Osteocyte (in vitro differentiated cells): ENCODE measurements around the gene TPH2. TPM values are rescaled to one million over a fixed set of nuclear protein-coding genes. Genes with fewer than 3 reads are reported as not detected.

Experiments
- DNase-seq: peaks from one replicate; pipeline ENCODE4 v3.0.0; 2021; ENCODE audit warnings: mixed read lengths; ENCODE audit not compliant: unreplicated experiment; ENCODE audit errors: extremely low spot score
- H3K27ac Mint-ChIP-seq: one replicate; pipeline ENCODE4 v1.8.0; 2021; ENCODE audit warnings: mild to moderate bottlenecking, mixed read lengths; ENCODE audit not compliant: unreplicated experiment
- H3K27me3 Mint-ChIP-seq: one replicate; pipeline ENCODE4 v1.8.0; 2021; ENCODE audit warnings: mixed read lengths; ENCODE audit not compliant: unreplicated experiment
- H3K36me3 Mint-ChIP-seq: one replicate; pipeline ENCODE4 v1.8.0; 2021; ENCODE audit warnings: mixed read lengths; ENCODE audit not compliant: unreplicated experiment
- H3K4me1 Mint-ChIP-seq: one replicate; pipeline ENCODE4 v1.8.0; 2021; ENCODE audit warnings: mixed read lengths; ENCODE audit not compliant: unreplicated experiment
- H3K4me3 Mint-ChIP-seq: one replicate; pipeline ENCODE4 v1.8.0; 2021; ENCODE audit warnings: mild to moderate bottlenecking, moderate library complexity, mixed read lengths; ENCODE audit not compliant: unreplicated experiment
- H3K9me3 Mint-ChIP-seq: one replicate; pipeline ENCODE4 v1.8.0; 2021; ENCODE audit warnings: mixed read lengths; ENCODE audit not compliant: unreplicated experiment
- total RNA-seq: library from RNA; stranded (reverse); gene quantifications from 2 replicates; pipeline ENCODE4 v1.2.1, GENCODE V29; 2021
- TF ChIP-seq, protein P1 (sequence below): fragments of 200-600 bp; sonication (generic); IDR thresholded peaks from 2 replicates; pipeline ENCODE4 v1.5.0; 2021; ENCODE audit warnings: antibody characterized with exemption, mild to moderate bottlenecking, moderate library complexity

The TPH2 gene
- total RNA-seq, 1 donor from 2014 or later, result not detected

- Mint-ChIP-seq H3K9me3 (no peaks in the 10 kb centered on the region), H3K4me3 (no peak overlapping the region), H3K27me3 (peaks cover 4% of the 10 kb centered on the region), H3K27ac (no peak overlapping the region), H3K4me1 (no peaks in the 10 kb centered on the region), H3K36me3 (no peaks in the 10 kb centered on the region)
- DNase-seq, result no peak
- TF ChIP-seq, protein P1, sequence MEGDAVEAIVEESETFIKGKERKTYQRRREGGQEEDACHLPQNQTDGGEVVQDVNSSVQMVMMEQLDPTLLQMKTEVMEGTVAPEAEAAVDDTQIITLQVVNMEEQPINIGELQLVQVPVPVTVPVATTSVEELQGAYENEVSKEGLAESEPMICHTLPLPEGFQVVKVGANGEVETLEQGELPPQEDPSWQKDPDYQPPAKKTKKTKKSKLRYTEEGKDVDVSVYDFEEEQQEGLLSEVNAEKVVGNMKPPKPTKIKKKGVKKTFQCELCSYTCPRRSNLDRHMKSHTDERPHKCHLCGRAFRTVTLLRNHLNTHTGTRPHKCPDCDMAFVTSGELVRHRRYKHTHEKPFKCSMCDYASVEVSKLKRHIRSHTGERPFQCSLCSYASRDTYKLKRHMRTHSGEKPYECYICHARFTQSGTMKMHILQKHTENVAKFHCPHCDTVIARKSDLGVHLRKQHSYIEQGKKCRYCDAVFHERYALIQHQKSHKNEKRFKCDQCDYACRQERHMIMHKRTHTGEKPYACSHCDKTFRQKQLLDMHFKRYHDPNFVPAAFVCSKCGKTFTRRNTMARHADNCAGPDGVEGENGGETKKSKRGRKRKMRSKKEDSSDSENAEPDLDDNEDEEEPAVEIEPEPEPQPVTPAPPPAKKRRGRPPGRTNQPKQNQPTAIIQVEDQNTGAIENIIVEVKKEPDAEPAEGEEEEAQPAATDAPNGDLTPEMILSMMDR, result no peak
These were observed 118.8 kb downstream of the TPH2 start for GRCh38 chr12:72057330-72057914.

DNA sequence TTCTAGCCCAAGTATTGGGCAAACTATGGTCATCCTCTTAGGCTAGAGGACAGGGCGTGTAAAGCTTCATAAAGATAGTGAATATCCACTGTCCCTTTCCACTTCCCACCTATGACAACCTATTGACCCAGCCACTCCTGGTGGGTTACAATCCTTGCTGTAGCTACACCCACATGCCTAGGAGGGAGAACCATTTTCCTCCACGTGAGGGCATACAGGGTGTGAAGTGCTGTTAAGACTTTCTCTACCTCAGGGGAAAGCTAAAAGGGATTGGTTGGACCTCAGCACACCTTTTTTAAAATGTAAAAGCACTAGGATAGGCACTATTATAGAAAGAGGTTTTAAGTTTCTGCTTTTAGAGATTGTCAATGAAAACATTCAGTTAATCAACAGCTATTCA lies 124.4 kb downstream of the TPH2 start:
- H3K4me1 Mint-ChIP-seq, result no peaks in the 10 kb centered on the region
- H3K36me3 Mint-ChIP-seq, result no peaks in the 10 kb centered on the region
- H3K4me3 Mint-ChIP-seq, result no peak overlapping the region
- TF ChIP-seq, protein P1, result no peak
- no peak overlapping the region for H3K27ac Mint-ChIP-seq
- DNase-seq, result no peak
- H3K27me3 Mint-ChIP-seq, result peaks cover 9% of the 10 kb centered on the region
- H3K9me3 Mint-ChIP-seq, result no peaks in the 10 kb centered on the region

DNA sequence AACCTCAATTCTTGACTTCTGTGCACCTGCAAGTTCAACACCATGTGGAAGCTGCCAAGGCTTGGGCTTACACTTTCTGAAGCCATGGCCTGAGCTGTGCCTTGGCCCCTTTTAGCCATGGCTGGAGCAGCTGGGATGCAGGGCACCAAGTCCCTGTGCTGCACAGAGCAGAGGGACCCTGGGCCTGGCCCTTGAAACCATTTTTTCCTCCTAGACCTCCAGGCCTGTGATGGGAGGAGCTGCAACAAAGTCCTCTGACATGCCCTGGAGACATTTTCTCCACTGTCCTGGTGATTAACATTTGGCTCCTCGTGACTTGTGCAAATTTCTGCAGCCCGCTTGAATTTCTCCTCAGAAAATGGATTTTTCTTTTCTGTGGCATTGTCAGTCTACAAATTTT lies 132.4 kb downstream of the TPH2 start:
- TF ChIP-seq, protein P1, result no peak

DNA sequence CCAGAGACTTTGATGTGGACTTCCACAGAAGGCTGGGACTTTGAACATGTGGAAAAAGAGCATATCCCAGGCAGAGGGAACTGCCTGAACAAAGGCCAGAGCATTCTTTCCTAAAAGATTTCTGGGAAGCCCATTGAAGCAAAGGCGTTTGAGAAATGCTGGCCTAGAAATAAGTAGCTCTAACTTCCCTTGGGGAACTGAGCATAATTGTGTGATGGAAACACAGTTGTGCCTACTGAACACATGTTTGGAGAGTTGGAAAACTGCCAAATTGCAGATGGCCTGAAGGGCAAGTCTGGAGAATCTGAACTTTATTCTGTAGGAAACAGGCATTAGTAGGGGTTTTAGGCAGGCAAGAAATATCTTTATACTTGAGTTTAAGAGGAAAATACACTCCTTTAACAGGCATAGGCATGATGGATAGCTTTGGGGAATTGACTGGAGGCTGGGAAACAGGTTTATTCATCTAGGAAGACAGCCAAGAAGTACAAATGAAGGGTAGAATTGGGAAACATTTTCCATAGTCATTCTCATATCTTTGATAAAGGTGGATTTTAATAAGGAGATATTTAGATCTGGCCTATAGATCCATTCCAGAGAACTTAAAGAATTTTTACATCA lies 134.1 kb downstream of the TPH2 start:
- no peak for DNase-seq
- Mint-ChIP-seq H3K36me3 (no peaks in the 10 kb centered on the region), H3K27ac (no peak overlapping the region), H3K9me3 (peaks cover 7% of the 10 kb centered on the region), H3K27me3 (no peaks in the 10 kb centered on the region), H3K4me1 (peaks cover 2% of the 10 kb centered on the region), H3K4me3 (no peak overlapping the region)
- TF ChIP-seq, protein P1, result no peak

More for the DNA sequence above, 132.4 kb downstream of the TPH2 start:
- Mint-ChIP-seq H3K27ac (no peak overlapping the region), H3K9me3 (peaks cover 7% of the 10 kb centered on the region), H3K4me3 (no peak overlapping the region), H3K27me3 (peaks cover 6% of the 10 kb centered on the region), H3K4me1 (peaks cover 2% of the 10 kb centered on the region), H3K36me3 (no peaks in the 10 kb centered on the region)
- DNase-seq, result no peak

DNA sequence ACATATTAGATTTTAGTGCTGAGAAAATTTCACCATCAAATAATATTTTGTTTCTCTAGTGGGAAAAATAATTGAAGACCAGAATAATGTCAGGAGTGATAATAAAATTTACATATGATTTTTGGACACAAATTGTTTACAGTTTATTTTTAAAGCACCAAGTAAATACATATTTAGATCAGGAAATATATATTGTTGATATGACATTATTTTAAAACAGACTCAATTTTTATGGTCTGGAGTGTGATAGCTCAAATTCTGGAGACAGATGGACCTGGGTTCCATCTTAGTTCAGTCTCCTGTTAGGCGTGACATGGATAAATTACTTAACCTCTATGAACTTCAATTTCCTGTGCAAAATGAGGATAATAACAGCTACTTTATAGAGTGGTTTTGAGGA lies 135.4 kb downstream of the TPH2 start:
- no peak overlapping the region for H3K4me3 Mint-ChIP-seq
- no peak for DNase-seq
- no peaks in the 10 kb centered on the region for H3K27me3 Mint-ChIP-seq
- peaks cover 7% of the 10 kb centered on the region for H3K9me3 Mint-ChIP-seq
- TF ChIP-seq, protein P1, result no peak
- H3K36me3 Mint-ChIP-seq, result no peaks in the 10 kb centered on the region
- H3K27ac Mint-ChIP-seq, result no peak overlapping the region
- peaks cover 2% of the 10 kb centered on the region for H3K4me1 Mint-ChIP-seq
